GM10248 (cell line): ENCODE data around the gene CEP41.
"Not testable (repeated sequence)": the region's sequence is repeated elsewhere in the genome, so short reads cannot be mapped to it uniquely, and the experiment has no call there.

ENCODE experiments used
- CTCF ChIA-PET: fragments of 300-600 bp; sonication (Branson Sonifier 250); formaldehyde crosslinking; extraction: SDS; loops from one replicate; lab custom pipeline; 2021; ENCODE audit warnings: antibody characterized with exemption; lab: Yijun Ruan, JAX
- POLR2A ChIA-PET: fragments of 350-650 bp; sonication (Branson Sonifier 250); formaldehyde crosslinking; extraction: SDS; loops from one replicate; lab custom pipeline; 2020; ENCODE audit warnings: antibody characterized with exemption; lab: Yijun Ruan, JAX
- DNase-seq: peaks from one replicate; pipeline ENCODE4 v3.0.0; 2012; ENCODE audit errors: extremely low spot score
- TF ChIP-seq, protein P1 (sequence below): IDR thresholded peaks from 2 replicates; pipeline ENCODE4 v1.5.1; 2012; ENCODE audit warnings: mild to moderate bottlenecking, low read depth; ENCODE audit errors: extremely low read depth, missing control alignments, control extremely low read depth

Gene CEP41

GRCh38 chr7:130379921-130380860, 60.6 kb downstream of the CEP41 start, which contains the start of gene CPA1:
Gene CPA1 (plus strand): TSS chr7:130380494. CDS start chr7:130380521, 27 bp downstream.
- TF ChIP-seq, protein P1, sequence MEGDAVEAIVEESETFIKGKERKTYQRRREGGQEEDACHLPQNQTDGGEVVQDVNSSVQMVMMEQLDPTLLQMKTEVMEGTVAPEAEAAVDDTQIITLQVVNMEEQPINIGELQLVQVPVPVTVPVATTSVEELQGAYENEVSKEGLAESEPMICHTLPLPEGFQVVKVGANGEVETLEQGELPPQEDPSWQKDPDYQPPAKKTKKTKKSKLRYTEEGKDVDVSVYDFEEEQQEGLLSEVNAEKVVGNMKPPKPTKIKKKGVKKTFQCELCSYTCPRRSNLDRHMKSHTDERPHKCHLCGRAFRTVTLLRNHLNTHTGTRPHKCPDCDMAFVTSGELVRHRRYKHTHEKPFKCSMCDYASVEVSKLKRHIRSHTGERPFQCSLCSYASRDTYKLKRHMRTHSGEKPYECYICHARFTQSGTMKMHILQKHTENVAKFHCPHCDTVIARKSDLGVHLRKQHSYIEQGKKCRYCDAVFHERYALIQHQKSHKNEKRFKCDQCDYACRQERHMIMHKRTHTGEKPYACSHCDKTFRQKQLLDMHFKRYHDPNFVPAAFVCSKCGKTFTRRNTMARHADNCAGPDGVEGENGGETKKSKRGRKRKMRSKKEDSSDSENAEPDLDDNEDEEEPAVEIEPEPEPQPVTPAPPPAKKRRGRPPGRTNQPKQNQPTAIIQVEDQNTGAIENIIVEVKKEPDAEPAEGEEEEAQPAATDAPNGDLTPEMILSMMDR, result no peak
- POLR2A ChIA-PET, result no interaction called here
- CTCF ChIA-PET, result interaction anchor here (0.9 to 1.0 kb wide), 2 partner anchors 14 to 20 kb away, joined by 3 read pairs; no protein-coding TSS in a partner anchor

GRCh38 chr7:130379532-130379920, 61.3 kb downstream of the CEP41 start:
- CTCF ChIA-PET, result no interaction called here
- TF ChIP-seq, protein P1, result no peak
- DNase-seq, result no peak
- POLR2A ChIA-PET, result no interaction called here

More at GRCh38 chr7:130379921-130380860, 60.6 kb downstream of the CEP41 start, which contains the start of gene CPA1:
- DNase-seq, result no peak

- TF ChIP-seq, protein P1, result no peak
- ChIA-PET CTCF (no interaction called here), POLR2A (no interaction called here)
- DNase-seq, result no peak
Measured at GRCh38 chr7:130379019-130379418, 61.8 kb downstream of the CEP41 start.

DNA sequence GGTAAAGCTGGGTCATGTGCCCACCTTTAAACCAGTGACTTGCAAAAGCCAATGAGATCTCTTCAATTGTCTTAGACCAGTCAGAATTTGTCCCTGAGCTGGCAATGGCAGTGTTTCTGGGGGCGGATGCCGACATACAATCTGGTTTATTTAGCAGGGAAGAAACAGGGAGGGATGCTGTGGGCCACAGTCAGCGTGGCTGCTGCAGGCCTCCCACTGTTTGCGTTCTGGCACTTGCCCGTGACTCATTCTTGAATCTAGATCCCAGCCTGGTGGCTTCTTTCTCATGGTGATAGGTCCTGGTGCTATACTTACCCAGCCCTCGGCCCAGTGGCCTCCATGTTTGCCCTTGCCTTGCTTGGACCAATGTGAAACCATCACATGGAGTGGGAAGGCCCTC, 63.6 kb downstream of the CEP41 start:
- ChIA-PET POLR2A (no interaction called here), CTCF (no interaction called here)
- TF ChIP-seq, protein P1, result no peak
- DNase-seq, result no peak

GRCh38 chr7:130376461-130376860, 64.4 kb downstream of the CEP41 start:
- DNase-seq, CTCF ChIA-PET, POLR2A ChIA-PET: not testable (repeated sequence)

- ChIA-PET CTCF (no interaction called here), POLR2A (no interaction called here)
- TF ChIP-seq, protein P1, result no peak
- DNase-seq, result no peak
Measured at GRCh38 chr7:130374507-130374906, 66.3 kb downstream of the CEP41 start.
